HepG2 (cell line): ENCODE data around the gene CCDC83. TPM values are rescaled to one million over a fixed set of nuclear protein-coding genes. Genes with fewer than 3 reads are reported as not detected.

Experiments used
- ARNT ChIP-seq: fragments of 450-650 bp; IDR thresholded peaks from 2 replicates; pipeline ENCODE4 v1.6.1; 2017
- ASH2L ChIP-seq: fragments of 300-600, 200-600 bp; sonication (generic); IDR thresholded peaks from 2 replicates; pipeline ENCODE4 v1.7.0; 2017; ENCODE audit warnings: low read depth, mild to moderate bottlenecking, moderate library complexity, mixed read lengths, low read length; ENCODE audit not compliant: insufficient read length
- CHD2 ChIP-seq: IDR thresholded peaks from 2 replicates; pipeline ENCODE4 v1.6.1; 2011; ENCODE audit warnings: low read depth, low read length, improper control_type of control experiment
- PITX1 ChIP-seq: sonication (generic); formaldehyde crosslinking; IDR thresholded peaks from 2 replicates; pipeline ENCODE4 v1.5.1; 2020; ENCODE audit warnings: mild to moderate bottlenecking, missing genetic modification reagents
- RAD21 ChIP-seq: fragments of 450-650 bp; formaldehyde crosslinking; IDR thresholded peaks from 2 replicates; pipeline ENCODE4 v1.5.0; 2020; ENCODE audit warnings: mild to moderate bottlenecking
- SIN3A ChIP-seq: IDR thresholded peaks from 2 replicates; pipeline ENCODE4 v1.6.1; 2011; ENCODE audit warnings: low read depth, mild to moderate bottlenecking, control low read depth, low read length, borderline replicate concordance
- ZMYM3 ChIP-seq: sonication (generic); formaldehyde crosslinking; IDR thresholded peaks from 2 replicates; pipeline ENCODE4 v1.5.1; 2020; ENCODE audit warnings: mild to moderate bottlenecking, missing genetic modification reagents
- ZNF614 ChIP-seq: IDR thresholded peaks from 2 replicates; pipeline ENCODE4 v1.6.1; 2018; ENCODE audit warnings: missing biosample characterization, missing genetic modification reagents, inconsistent platforms, borderline replicate concordance
- ZNF747 ChIP-seq: sonication (generic); formaldehyde crosslinking; IDR thresholded peaks from 2 replicates; pipeline ENCODE4 v1.8.1; 2023; ENCODE audit warnings: missing genetic modification reagents, mild to moderate bottlenecking, borderline replicate concordance
- ZNF839 ChIP-seq: sonication (generic); formaldehyde crosslinking; IDR thresholded peaks from 2 replicates; pipeline ENCODE4 v1.4.0; 2020; ENCODE audit warnings: missing genetic modification reagents, mild to moderate bottlenecking, borderline replicate concordance
- ZSCAN25 ChIP-seq: sonication (generic); formaldehyde crosslinking; IDR thresholded peaks from 2 replicates; pipeline ENCODE4 v1.8.0; 2022; ENCODE audit warnings: mild to moderate bottlenecking, missing genetic modification reagents
- polyA plus RNA-seq, 8 experiments: library from polyadenylated mRNA; depleted of rRNA in 3 of 8; stranded (reverse) in 7 of 8; unstranded in 1 of 8; fragments of >200 nt; fragmentation: Illumina TruSeq in 4 of 8; extraction: Trizol in 4 of 8; gene quantifications; 2 replicates each; pipeline versions ENCODE4 v1.2.1 to v1.2.3, GENCODE V29; 2011 to 2016; ENCODE audit warnings: low read depth in 4 of 8, missing spikeins in 1 of 8, mixed read lengths in 1 of 8; ENCODE audit not compliant: insufficient read depth in 1 of 8
- total RNA-seq, 5 experiments: library from RNA; depleted of rRNA; stranded (reverse); fragments of >200 nt; fragmentation: Illumina TruSeq; extraction: Trizol; gene quantifications; 2 replicates each; pipeline ENCODE4 v1.2.3, GENCODE V29; 2016; ENCODE audit warnings: low read depth in 1 of 5
- TF ChIP-seq, protein P1 (sequence below): sonication (generic); formaldehyde crosslinking; IDR thresholded peaks from 2 replicates; pipeline ENCODE4 v1.4.0; 2020; ENCODE audit warnings: missing genetic modification reagents
- TF ChIP-seq, protein P2 (sequence below): sonication (generic); formaldehyde crosslinking; IDR thresholded peaks from 2 replicates; pipeline ENCODE4 v1.9.0; 2021; ENCODE audit warnings: missing genetic modification reagents, mild to moderate bottlenecking, borderline replicate concordance
- TF ChIP-seq, protein P3 (sequence below): sonication (generic); formaldehyde crosslinking; IDR thresholded peaks from 2 replicates; pipeline ENCODE4 v1.9.0; 2022; ENCODE audit warnings: missing genetic modification reagents, mild to moderate bottlenecking, borderline replicate concordance
- TF ChIP-seq, protein P4 (sequence below), 2 experiments: sonication (generic) in 1 of 2; formaldehyde crosslinking in 1 of 2; IDR thresholded peaks; 2 replicates each; pipeline versions ENCODE4 v1.4.0 to v1.6.1; 2016 to 2020; ENCODE audit warnings: borderline replicate concordance in 1 of 2, low read depth in 1 of 2, mild to moderate bottlenecking in 1 of 2, missing genetic modification reagents in 1 of 2
- TF ChIP-seq, protein P5 (sequence below): sonication (generic); formaldehyde crosslinking; IDR thresholded peaks from 2 replicates; pipeline ENCODE4 v1.9.0; 2021; ENCODE audit warnings: missing genetic modification reagents, borderline replicate concordance

CCDC83 gene
- total and polyA plus RNA-seq, 2 of the 13 experiments (the other 11 are each of a cell fraction or from before 2014, with no cell fraction given), result not detected

DNA sequence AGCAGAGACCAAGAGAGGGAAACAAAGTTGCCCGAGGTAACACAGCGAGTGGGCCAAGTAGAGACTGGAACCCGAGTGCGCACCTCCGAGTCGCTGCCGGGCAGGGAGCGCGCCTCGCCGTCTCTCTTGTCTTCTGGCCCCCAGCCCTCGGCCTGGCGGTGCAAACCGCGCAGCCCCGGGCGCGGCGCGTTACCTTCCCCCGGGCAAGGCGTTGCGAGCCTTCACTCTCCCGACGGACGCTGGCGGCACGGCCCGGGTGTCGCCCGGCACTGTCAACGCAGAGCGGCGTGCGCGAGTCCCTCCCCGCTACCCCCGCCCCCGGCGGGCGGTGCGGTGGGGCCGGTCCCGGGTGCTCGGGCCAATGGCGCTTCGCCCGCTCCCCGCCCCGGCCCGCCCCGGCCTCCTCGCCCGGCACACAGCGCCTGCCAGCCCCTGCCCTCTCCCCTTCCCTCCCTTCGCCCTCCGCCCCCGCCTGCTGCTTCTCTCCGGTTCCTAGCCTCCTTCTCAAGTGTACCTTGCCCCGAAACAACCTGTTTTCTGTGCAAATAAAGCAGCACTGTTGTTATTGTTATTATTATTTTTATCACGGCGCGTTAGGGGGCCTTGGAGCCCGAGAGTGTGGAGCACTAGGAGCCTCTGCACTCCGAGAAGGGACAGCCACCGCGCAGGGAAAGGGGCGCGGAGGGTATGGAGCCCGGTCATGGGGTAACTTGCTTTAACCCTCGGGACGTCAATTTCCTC, 44.1 kb upstream of the CCDC83 start, which contains the start of gene SYTL2 (continued):
- TF ChIP-seq, protein P1, sequence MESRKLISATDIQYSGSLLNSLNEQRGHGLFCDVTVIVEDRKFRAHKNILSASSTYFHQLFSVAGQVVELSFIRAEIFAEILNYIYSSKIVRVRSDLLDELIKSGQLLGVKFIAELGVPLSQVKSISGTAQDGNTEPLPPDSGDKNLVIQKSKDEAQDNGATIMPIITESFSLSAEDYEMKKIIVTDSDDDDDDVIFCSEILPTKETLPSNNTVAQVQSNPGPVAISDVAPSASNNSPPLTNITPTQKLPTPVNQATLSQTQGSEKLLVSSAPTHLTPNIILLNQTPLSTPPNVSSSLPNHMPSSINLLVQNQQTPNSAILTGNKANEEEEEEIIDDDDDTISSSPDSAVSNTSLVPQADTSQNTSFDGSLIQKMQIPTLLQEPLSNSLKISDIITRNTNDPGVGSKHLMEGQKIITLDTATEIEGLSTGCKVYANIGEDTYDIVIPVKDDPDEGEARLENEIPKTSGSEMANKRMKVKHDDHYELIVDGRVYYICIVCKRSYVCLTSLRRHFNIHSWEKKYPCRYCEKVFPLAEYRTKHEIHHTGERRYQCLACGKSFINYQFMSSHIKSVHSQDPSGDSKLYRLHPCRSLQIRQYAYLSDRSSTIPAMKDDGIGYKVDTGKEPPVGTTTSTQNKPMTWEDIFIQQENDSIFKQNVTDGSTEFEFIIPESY (CRISPR knock-in tag), result no peak
- TF ChIP-seq ASH2L (no peak), ZNF747 (CRISPR knock-in tag) (no peak), PITX1 (CRISPR knock-in tag) (no peak), SIN3A (no peak), ARNT (no peak), ZNF614 (CRISPR knock-in tag) (no peak), ZSCAN25 (CRISPR knock-in tag) (peak; percentile 54; the same call in 1 of the 2 replicates), RAD21 (CRISPR knock-in tag) (0 out of 2 replicates have a peak, but pooled peaks have one; percentile 11), ZMYM3 (CRISPR knock-in tag) (no peak), CHD2 (no peak), ZNF839 (no peak)
- TF ChIP-seq, protein P2, sequence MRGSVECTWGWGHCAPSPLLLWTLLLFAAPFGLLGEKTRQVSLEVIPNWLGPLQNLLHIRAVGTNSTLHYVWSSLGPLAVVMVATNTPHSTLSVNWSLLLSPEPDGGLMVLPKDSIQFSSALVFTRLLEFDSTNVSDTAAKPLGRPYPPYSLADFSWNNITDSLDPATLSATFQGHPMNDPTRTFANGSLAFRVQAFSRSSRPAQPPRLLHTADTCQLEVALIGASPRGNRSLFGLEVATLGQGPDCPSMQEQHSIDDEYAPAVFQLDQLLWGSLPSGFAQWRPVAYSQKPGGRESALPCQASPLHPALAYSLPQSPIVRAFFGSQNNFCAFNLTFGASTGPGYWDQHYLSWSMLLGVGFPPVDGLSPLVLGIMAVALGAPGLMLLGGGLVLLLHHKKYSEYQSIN, result no peak
- TF ChIP-seq, protein P3, sequence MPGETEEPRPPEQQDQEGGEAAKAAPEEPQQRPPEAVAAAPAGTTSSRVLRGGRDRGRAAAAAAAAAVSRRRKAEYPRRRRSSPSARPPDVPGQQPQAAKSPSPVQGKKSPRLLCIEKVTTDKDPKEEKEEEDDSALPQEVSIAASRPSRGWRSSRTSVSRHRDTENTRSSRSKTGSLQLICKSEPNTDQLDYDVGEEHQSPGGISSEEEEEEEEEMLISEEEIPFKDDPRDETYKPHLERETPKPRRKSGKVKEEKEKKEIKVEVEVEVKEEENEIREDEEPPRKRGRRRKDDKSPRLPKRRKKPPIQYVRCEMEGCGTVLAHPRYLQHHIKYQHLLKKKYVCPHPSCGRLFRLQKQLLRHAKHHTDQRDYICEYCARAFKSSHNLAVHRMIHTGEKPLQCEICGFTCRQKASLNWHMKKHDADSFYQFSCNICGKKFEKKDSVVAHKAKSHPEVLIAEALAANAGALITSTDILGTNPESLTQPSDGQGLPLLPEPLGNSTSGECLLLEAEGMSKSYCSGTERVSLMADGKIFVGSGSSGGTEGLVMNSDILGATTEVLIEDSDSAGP (CRISPR knock-in tag), result peak; percentile 46; the same call in 1 of the 2 replicates
- TF ChIP-seq, protein P4, sequence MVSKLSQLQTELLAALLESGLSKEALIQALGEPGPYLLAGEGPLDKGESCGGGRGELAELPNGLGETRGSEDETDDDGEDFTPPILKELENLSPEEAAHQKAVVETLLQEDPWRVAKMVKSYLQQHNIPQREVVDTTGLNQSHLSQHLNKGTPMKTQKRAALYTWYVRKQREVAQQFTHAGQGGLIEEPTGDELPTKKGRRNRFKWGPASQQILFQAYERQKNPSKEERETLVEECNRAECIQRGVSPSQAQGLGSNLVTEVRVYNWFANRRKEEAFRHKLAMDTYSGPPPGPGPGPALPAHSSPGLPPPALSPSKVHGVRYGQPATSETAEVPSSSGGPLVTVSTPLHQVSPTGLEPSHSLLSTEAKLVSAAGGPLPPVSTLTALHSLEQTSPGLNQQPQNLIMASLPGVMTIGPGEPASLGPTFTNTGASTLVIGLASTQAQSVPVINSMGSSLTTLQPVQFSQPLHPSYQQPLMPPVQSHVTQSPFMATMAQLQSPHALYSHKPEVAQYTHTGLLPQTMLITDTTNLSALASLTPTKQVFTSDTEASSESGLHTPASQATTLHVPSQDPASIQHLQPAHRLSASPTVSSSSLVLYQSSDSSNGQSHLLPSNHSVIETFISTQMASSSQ (IDR thresholded peaks at IDR 0.05; ENCODE audit: low read depth), result no peak
- TF ChIP-seq, protein P4 (CRISPR knock-in tag; IDR thresholded peaks at IDR 0.05; ENCODE audit: borderline replicate concordance), result 0 out of 2 replicates have a peak, but pooled peaks have one; percentile 14
- TF ChIP-seq, protein P5, sequence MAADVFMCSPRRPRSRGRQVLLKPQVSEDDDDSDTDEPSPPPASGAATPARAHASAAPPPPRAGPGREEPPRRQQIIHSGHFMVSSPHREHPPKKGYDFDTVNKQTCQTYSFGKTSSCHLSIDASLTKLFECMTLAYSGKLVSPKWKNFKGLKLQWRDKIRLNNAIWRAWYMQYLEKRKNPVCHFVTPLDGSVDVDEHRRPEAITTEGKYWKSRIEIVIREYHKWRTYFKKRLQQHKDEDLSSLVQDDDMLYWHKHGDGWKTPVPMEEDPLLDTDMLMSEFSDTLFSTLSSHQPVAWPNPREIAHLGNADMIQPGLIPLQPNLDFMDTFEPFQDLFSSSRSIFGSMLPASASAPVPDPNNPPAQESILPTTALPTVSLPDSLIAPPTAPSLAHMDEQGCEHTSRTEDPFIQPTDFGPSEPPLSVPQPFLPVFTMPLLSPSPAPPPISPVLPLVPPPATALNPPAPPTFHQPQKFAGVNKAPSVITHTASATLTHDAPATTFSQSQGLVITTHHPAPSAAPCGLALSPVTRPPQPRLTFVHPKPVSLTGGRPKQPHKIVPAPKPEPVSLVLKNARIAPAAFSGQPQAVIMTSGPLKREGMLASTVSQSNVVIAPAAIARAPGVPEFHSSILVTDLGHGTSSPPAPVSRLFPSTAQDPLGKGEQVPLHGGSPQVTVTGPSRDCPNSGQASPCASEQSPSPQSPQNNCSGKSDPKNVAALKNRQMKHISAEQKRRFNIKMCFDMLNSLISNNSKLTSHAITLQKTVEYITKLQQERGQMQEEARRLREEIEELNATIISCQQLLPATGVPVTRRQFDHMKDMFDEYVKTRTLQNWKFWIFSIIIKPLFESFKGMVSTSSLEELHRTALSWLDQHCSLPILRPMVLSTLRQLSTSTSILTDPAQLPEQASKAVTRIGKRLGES (CRISPR knock-in tag), result no peak
